HCT116 (cell line): Measurements from ENCODE around the gene CD19. TPM values are rescaled to one million over a fixed set of nuclear protein-coding genes. Genes with fewer than 3 reads are reported as not detected.

Experiments used
- ATAC-seq: fragments of 200-7000 bp; cut with Tn5 transposase; 2 replicates; pipeline ENCODE4 v1.9.1; 2020; ENCODE audit warnings: mild to moderate bottlenecking, moderate library complexity
- BruUV-seq: library from RNA; stranded (reverse); fragments of 400-500 nt; replicated peaks from 2 replicates; lab custom pipeline; 2021; lab: Mats Ljungman, UMichigan
- CTCF ChIA-PET: fragments of 300-600 bp; sonication (Branson Sonifier 250); formaldehyde crosslinking; loops from one replicate; lab custom pipeline; 2021; ENCODE audit warnings: antibody characterized with exemption; lab: Charles Lee
- POLR2A ChIA-PET: fragments of 300-600, 350-600 bp; sonication (Branson Sonifier 250); formaldehyde crosslinking; loops from one replicate; lab custom pipeline; 2021; ENCODE audit warnings: antibody characterized with exemption; lab: Charles Lee
- RAD21 ChIA-PET, 2 experiments: fragments of 300-600 bp; sonication (Branson Sonifier 250); formaldehyde crosslinking; loops; one replicate each; lab custom pipeline; 2023; ENCODE audit warnings: low total read pairs in 2 of 2; ENCODE audit not compliant: uncharacterized antibody in 2 of 2, unreplicated experiment in 2 of 2, low non-redundant PET in 1 of 2; lab: Charles Lee
- DNase-seq: peaks from one replicate; pipeline ENCODE4 v3.0.0-alpha.2; 2010; ENCODE audit warnings: low read depth, low spot score
- H2AFZ ChIP-seq: fragments of 200-600 bp; shearing (Covaris generic), sonication (generic); 2 replicates; pipeline ENCODE4 v1.6.1; 2017; ENCODE audit warnings: low read depth, mixed run types, mixed read lengths, antibody characterized with exemption, low read length; ENCODE audit not compliant: poor library complexity, severe bottlenecking
- H3K27ac ChIP-seq: 2 replicates; pipeline ENCODE4 v1.5.1; 2012; ENCODE audit warnings: low read depth, low read length
- H3K27me3 ChIP-seq: fragments of 200-600 bp; sonication (generic); 2 replicates; pipeline ENCODE4 v1.6.1; 2016; ENCODE audit warnings: mixed run types, low read length, mixed read lengths; ENCODE audit not compliant: insufficient read depth
- H3K36me3 ChIP-seq, 2 experiments: fragments of 200-500 bp in 1 of 2; fragments of 200-600 bp in 1 of 2; sonication (Bioruptor generic) in 1 of 2; sonication (generic) in 1 of 2; 2 replicates each; pipeline versions ENCODE4 v1.5.1 to v1.6.1; 2014 to 2016; ENCODE audit warnings: low read length in 2 of 2, inconsistent platforms in 1 of 2, mixed read lengths in 1 of 2, mixed run types in 1 of 2; ENCODE audit not compliant: insufficient read depth in 2 of 2, control insufficient read depth in 1 of 2
- H3K4me1 ChIP-seq, 2 experiments: fragments of 200-600 bp in 1 of 2; sonication (generic) in 1 of 2; 2 replicates each; pipeline versions ENCODE4 v1.5.1 to v1.6.1; 2012 to 2017; ENCODE audit warnings: low read length in 2 of 2, inconsistent platforms in 1 of 2, mild to moderate bottlenecking in 1 of 2, mixed read lengths in 1 of 2, mixed run types in 1 of 2, moderate library complexity in 1 of 2; ENCODE audit not compliant: insufficient read depth in 2 of 2, control insufficient read depth in 1 of 2
- H3K4me2 ChIP-seq: fragments of 200-600 bp; sonication (generic); 2 replicates; pipeline ENCODE4 v1.6.1; 2017; ENCODE audit warnings: mixed run types, low read length, mixed read lengths
- H3K4me3 ChIP-seq, 2 experiments: fragments of 200-600 bp in 1 of 2; sonication (generic) in 1 of 2; replicated peaks in 1 of 2; 2 replicates each; pipeline ENCODE4 v1.5.1; 2011 to 2016; ENCODE audit warnings: low read length in 2 of 2, control low read depth in 1 of 2, low read depth in 1 of 2, mild to moderate bottlenecking in 1 of 2, mixed read lengths in 1 of 2, mixed run types in 1 of 2
- H3K79me2 ChIP-seq: fragments of 200-600 bp; sonication (generic); 2 replicates; pipeline ENCODE4 v1.6.1; 2017; ENCODE audit warnings: mild to moderate bottlenecking, mixed run types, low read length, moderate library complexity, mixed read lengths; ENCODE audit not compliant: insufficient read depth
- H3K9ac ChIP-seq: fragments of 200-600 bp; sonication (generic); 2 replicates; pipeline ENCODE4 v1.6.1; 2016; ENCODE audit warnings: low read length, mixed read lengths
- H3K9me2 ChIP-seq: fragments of 200-600 bp; sonication (generic), shearing (Covaris generic); 2 replicates; pipeline ENCODE4 v1.6.1; 2017; ENCODE audit warnings: mixed run types, mild to moderate bottlenecking, moderate library complexity; ENCODE audit not compliant: insufficient read depth
- H3K9me3 ChIP-seq, 2 experiments: fragments of 200-500 bp in 1 of 2; fragments of 200-600 bp in 1 of 2; sonication (Bioruptor generic) in 1 of 2; sonication (generic) in 1 of 2; 2 replicates each; pipeline ENCODE4 v1.6.1; 2014 to 2017; ENCODE audit warnings: low read length in 2 of 2, mixed read lengths in 2 of 2, inconsistent platforms in 1 of 2, low read depth in 1 of 2, mild to moderate bottlenecking in 1 of 2, mixed run types in 1 of 2, moderate library complexity in 1 of 2; ENCODE audit not compliant: control insufficient read depth in 1 of 2, insufficient read depth in 1 of 2
- H4K20me1 ChIP-seq: fragments of 200-600 bp; sonication (generic), shearing (Covaris generic); 2 replicates; pipeline ENCODE4 v1.6.1; 2017; ENCODE audit warnings: mixed run types, mild to moderate bottlenecking, moderate library complexity; ENCODE audit not compliant: insufficient read depth
- CBX3 ChIP-seq: IDR thresholded peaks from 2 replicates; pipeline ENCODE4 v1.6.1; 2012; ENCODE audit warnings: low read depth
- CEBPB ChIP-seq: IDR thresholded peaks from 2 replicates; pipeline ENCODE4 v1.6.1; 2012; ENCODE audit warnings: low read depth
- CTCF ChIP-seq, 3 experiments: fragments of 200-600 bp in 1 of 3; sonication (generic) in 1 of 3; IDR thresholded peaks in 2 of 3; conservative IDR thresholded peaks in 1 of 3; 2 replicates each; pipeline ENCODE4 v1.5.1; 2012 to 2017; ENCODE audit warnings: low read depth in 2 of 3, low read length in 2 of 3, antibody characterized with exemption in 1 of 3, borderline replicate concordance in 1 of 3, control low read depth in 1 of 3, mild to moderate bottlenecking in 1 of 3, mixed read lengths in 1 of 3, mixed run types in 1 of 3, moderate library complexity in 1 of 3; ENCODE audit not compliant: insufficient read depth in 1 of 3
- EZH2 ChIP-seq: fragments of 200-600 bp; sonication (generic); IDR thresholded peaks from 2 replicates; pipeline ENCODE4 v1.6.1; 2017; ENCODE audit warnings: antibody characterized with exemption, mixed run types
- FOSL1 ChIP-seq: IDR thresholded peaks from 2 replicates; pipeline ENCODE4 v1.6.1; 2012; ENCODE audit warnings: low read depth
- POLR2A ChIP-seq: IDR thresholded peaks from 2 replicates; pipeline ENCODE4 v1.7.0; 2011; ENCODE audit warnings: borderline replicate concordance; ENCODE audit not compliant: insufficient read depth, insufficient read length; ENCODE audit errors: extremely low read depth
- RAD21 ChIP-seq: IDR thresholded peaks from 2 replicates; pipeline ENCODE4 v1.6.1; 2012; ENCODE audit warnings: low read depth, mild to moderate bottlenecking
- SIN3A ChIP-seq: IDR thresholded peaks from 2 replicates; pipeline ENCODE4 v1.6.1; 2012; ENCODE audit warnings: low read depth
- SP1 ChIP-seq: IDR thresholded peaks from 2 replicates; pipeline ENCODE4 v1.6.1; 2012; ENCODE audit warnings: low read depth
- SRF ChIP-seq: IDR thresholded peaks from 2 replicates; pipeline ENCODE4 v1.6.1; 2012; ENCODE audit warnings: low read depth
- TCF7L2 ChIP-seq: IDR thresholded peaks from 2 replicates; pipeline ENCODE4 v1.7.0; 2011; ENCODE audit warnings: borderline replicate concordance, inconsistent platforms; ENCODE audit not compliant: insufficient read depth, insufficient read length; ENCODE audit errors: extremely low read depth
- YY1 ChIP-seq: IDR thresholded peaks from 2 replicates; pipeline ENCODE4 v1.6.1; 2011; ENCODE audit warnings: low read length, low read depth, moderate library complexity, mild to moderate bottlenecking; ENCODE audit not compliant: insufficient replicate concordance; ENCODE audit errors: extremely low read depth
- ZFX ChIP-seq: fragments of 450-650 bp; IDR thresholded peaks from 2 replicates; pipeline ENCODE4 v1.6.1; 2017
- ZNF274 ChIP-seq: fragments of 200-500 bp; sonication (Bioruptor generic); IDR thresholded peaks from 2 replicates; pipeline ENCODE4 v1.6.1; 2014; ENCODE audit warnings: mild to moderate bottlenecking, low read depth, low read length, inconsistent platforms
- intact Hi-C: fragments of 100-400 bp; cut with micrococcal nuclease; formaldehyde crosslinking; loops from 2 replicates; pipeline ENCODE4 v1.10.0; 2022
- total RNA-seq: library from RNA; stranded (reverse); gene quantifications from one replicate; pipeline ENCODE4 v1.2.1, GENCODE V29; 2021; ENCODE audit not compliant: unreplicated experiment
- TF ChIP-seq, protein P1 (sequence below): IDR thresholded peaks from 2 replicates; pipeline ENCODE4 v1.6.1; 2012
- TF ChIP-seq, protein P2 (sequence below): IDR thresholded peaks from 2 replicates; pipeline ENCODE4 v1.6.1; 2012; ENCODE audit warnings: low read depth

CD19 gene
- total RNA-seq, 1 experiment from 2014 or later = 0.27 TPM

GRCh38 chr16:28930652-28931051 is 1.1 kb upstream of the CD19 start:
- ChIA-PET CTCF (no interaction called here), RAD21 (no interaction called here), POLR2A (no interaction called here)
- DNase-seq (no peak), ATAC-seq (no peak)
- Histone ChIP-seq H3K4me2 (no peak overlapping the region), H3K9me2 (no peaks in the 10 kb centered on the region), H3K36me3 (no peaks in the 10 kb centered on the region), H2AFZ (no peak overlapping the region), H3K9ac (no peak overlapping the region), H4K20me1 (no peaks in the 10 kb centered on the region), H3K79me2 (no peaks in the 10 kb centered on the region), H3K4me1 (peaks cover 0 to 11% of the 10 kb centered on the region in 2 experiments; a peak in 2 of 4 replicates), H3K9me3 (no peaks in the 10 kb centered on the region), H3K4me3 (no peak overlapping the region), H3K27me3 (no peaks in the 10 kb centered on the region), H3K27ac (no peak overlapping the region)
- TF ChIP-seq ZFX = no peak
- no peak for TF ChIP-seq YY1
- TF ChIP-seq SIN3A = no peak
- no peak for TF ChIP-seq SP1
- no peak for TF ChIP-seq ZNF274
- TF ChIP-seq CEBPB = no peak
- TF ChIP-seq, protein P1, sequence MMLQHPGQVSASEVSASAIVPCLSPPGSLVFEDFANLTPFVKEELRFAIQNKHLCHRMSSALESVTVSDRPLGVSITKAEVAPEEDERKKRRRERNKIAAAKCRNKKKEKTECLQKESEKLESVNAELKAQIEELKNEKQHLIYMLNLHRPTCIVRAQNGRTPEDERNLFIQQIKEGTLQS = no peak
- TF ChIP-seq CBX3 = no peak
- TF ChIP-seq CTCF (IDR thresholded peaks at IDR 0.05 in 2 of 3, conservative IDR thresholded peaks at IDR 0.05 in 1 of 3; ENCODE audit: borderline replicate concordance in 1 of 3, insufficient read depth in 1 of 3, low read depth in 2 of 3, low read length in 2 of 3) = no peak
- no peak for TF ChIP-seq POLR2A
- TF ChIP-seq TCF7L2 = no peak
- no peak for TF ChIP-seq FOSL1
- no peak for TF ChIP-seq RAD21
- TF ChIP-seq EZH2 = no peak
- TF ChIP-seq, protein P2, sequence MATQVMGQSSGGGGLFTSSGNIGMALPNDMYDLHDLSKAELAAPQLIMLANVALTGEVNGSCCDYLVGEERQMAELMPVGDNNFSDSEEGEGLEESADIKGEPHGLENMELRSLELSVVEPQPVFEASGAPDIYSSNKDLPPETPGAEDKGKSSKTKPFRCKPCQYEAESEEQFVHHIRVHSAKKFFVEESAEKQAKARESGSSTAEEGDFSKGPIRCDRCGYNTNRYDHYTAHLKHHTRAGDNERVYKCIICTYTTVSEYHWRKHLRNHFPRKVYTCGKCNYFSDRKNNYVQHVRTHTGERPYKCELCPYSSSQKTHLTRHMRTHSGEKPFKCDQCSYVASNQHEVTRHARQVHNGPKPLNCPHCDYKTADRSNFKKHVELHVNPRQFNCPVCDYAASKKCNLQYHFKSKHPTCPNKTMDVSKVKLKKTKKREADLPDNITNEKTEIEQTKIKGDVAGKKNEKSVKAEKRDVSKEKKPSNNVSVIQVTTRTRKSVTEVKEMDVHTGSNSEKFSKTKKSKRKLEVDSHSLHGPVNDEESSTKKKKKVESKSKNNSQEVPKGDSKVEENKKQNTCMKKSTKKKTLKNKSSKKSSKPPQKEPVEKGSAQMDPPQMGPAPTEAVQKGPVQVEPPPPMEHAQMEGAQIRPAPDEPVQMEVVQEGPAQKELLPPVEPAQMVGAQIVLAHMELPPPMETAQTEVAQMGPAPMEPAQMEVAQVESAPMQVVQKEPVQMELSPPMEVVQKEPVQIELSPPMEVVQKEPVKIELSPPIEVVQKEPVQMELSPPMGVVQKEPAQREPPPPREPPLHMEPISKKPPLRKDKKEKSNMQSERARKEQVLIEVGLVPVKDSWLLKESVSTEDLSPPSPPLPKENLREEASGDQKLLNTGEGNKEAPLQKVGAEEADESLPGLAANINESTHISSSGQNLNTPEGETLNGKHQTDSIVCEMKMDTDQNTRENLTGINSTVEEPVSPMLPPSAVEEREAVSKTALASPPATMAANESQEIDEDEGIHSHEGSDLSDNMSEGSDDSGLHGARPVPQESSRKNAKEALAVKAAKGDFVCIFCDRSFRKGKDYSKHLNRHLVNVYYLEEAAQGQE = no peak
- no peak for TF ChIP-seq SRF
- BruUV-seq = no TSS peak
- intact Hi-C loops = no loop called here
